Measurements from ENCODE around the gene MAGEH1. TPM values are rescaled to one million over a fixed set of nuclear protein-coding genes. Genes with fewer than 3 reads are reported as not detected.
"Not testable (repeated sequence)": the region's sequence is repeated elsewhere in the genome, so short reads cannot be mapped to it uniquely, and the experiment has no call there.

Gene MAGEH1
- polyA plus RNA-seq, 3 donors = 2.7 to 9.8 (median 7.8) TPM

GRCh38 chrX:55465791-55466190 is 13.9 kb downstream of the MAGEH1 start:
- H2AFZ ChIP-seq (ENCODE audit: insufficient read depth, low read depth, low read length, poor library complexity, severe bottlenecking); H3K9me3 ChIP-seq (replicated peaks in 1 of 2; ENCODE audit: control insufficient read depth in 1 of 2, insufficient read depth in 1 of 2, low read length in 2 of 2); H4K20me1 ChIP-seq (ENCODE audit: insufficient read depth, low read length); H3K27ac Mint-ChIP-seq; DNase-seq; H3K36me3 Mint-ChIP-seq; H3K9me3 Mint-ChIP-seq; H3K27me3 Mint-ChIP-seq (ENCODE audit: low read depth in 3 of 3); H3K27me3 ChIP-seq (ENCODE audit: control insufficient read depth in 2 of 2, insufficient read depth in 2 of 2, low read length in 2 of 2); H3K4me3 Mint-ChIP-seq; H3K4me1 Mint-ChIP-seq; H3K36me3 ChIP-seq (replicated peaks in 1 of 2; ENCODE audit: control insufficient read depth in 1 of 2, insufficient read depth in 2 of 2, low read length in 2 of 2); intact Hi-C loops (cut with micrococcal nuclease); H3K9ac ChIP-seq (ENCODE audit: insufficient read depth, low read length, poor library complexity, severe bottlenecking); H3K27ac ChIP-seq (ENCODE audit: low read depth in 1 of 2, low read length in 2 of 2); H3K79me2 ChIP-seq (ENCODE audit: insufficient read depth, low read length); H3K4me1 ChIP-seq (ENCODE audit: control insufficient read depth in 1 of 2, insufficient read depth in 2 of 2, low read length in 2 of 2); H3K4me3 ChIP-seq (replicated peaks in 1 of 3; ENCODE audit: low read depth in 2 of 3, low read length in 3 of 3); H3K4me2 ChIP-seq (replicated peaks; ENCODE audit: extremely low read depth, low read length, poor library complexity, severe bottlenecking): not testable (repeated sequence)
- no CpG with 5 or more reads among the region's 5 CpGs for WGBS (ENCODE audit: insufficient coverage)

GRCh38 chrX:55479956-55480355 is 28.0 kb downstream of the MAGEH1 start:
- H4K20me1 ChIP-seq (ENCODE audit: insufficient read depth, low read length); H3K4me2 ChIP-seq (replicated peaks; ENCODE audit: extremely low read depth, low read length, poor library complexity, severe bottlenecking); H2AFZ ChIP-seq (ENCODE audit: insufficient read depth, low read depth, low read length, poor library complexity, severe bottlenecking); H3K9ac ChIP-seq (ENCODE audit: insufficient read depth, low read length, poor library complexity, severe bottlenecking); H3K9me3 Mint-ChIP-seq; H3K27ac ChIP-seq (ENCODE audit: low read depth in 1 of 2, low read length in 2 of 2); H3K27me3 ChIP-seq (ENCODE audit: control insufficient read depth in 2 of 2, insufficient read depth in 2 of 2, low read length in 2 of 2); H3K36me3 ChIP-seq (replicated peaks in 1 of 2; ENCODE audit: control insufficient read depth in 1 of 2, insufficient read depth in 2 of 2, low read length in 2 of 2); H3K27ac Mint-ChIP-seq; H3K9me3 ChIP-seq (replicated peaks in 1 of 2; ENCODE audit: control insufficient read depth in 1 of 2, insufficient read depth in 1 of 2, low read length in 2 of 2); H3K4me1 Mint-ChIP-seq; intact Hi-C loops (cut with micrococcal nuclease); H3K36me3 Mint-ChIP-seq; DNase-seq; H3K4me3 ChIP-seq (replicated peaks in 1 of 3; ENCODE audit: low read depth in 2 of 3, low read length in 3 of 3); H3K79me2 ChIP-seq (ENCODE audit: insufficient read depth, low read length); H3K4me3 Mint-ChIP-seq; H3K27me3 Mint-ChIP-seq (ENCODE audit: low read depth in 3 of 3); H3K4me1 ChIP-seq (ENCODE audit: control insufficient read depth in 1 of 2, insufficient read depth in 2 of 2, low read length in 2 of 2): not testable (repeated sequence)
- WGBS (ENCODE audit: insufficient coverage) = no CpG with 5 or more reads among the region's 8 CpGs

- H4K20me1 ChIP-seq (ENCODE audit: insufficient read depth, low read length) = no peaks in the 10 kb centered on the region
- no peak for DNase-seq
- Mint-ChIP-seq H3K36me3 (no peaks in the 10 kb centered on the region), H3K27me3 (ENCODE audit: low read depth in 3 of 3) (peaks cover 0 to 5% (median 1%) of the 10 kb centered on the region in 3 donors), H3K9me3 (no peaks in the 10 kb centered on the region), H3K4me3 (no peak overlapping the region), H3K27ac (no peak overlapping the region), H3K4me1 (peaks cover 3% of the 10 kb centered on the region)
- H3K9me3 ChIP-seq (replicated peaks in 1 of 2; ENCODE audit: control insufficient read depth in 1 of 2, insufficient read depth in 1 of 2, low read length in 2 of 2) = no peaks in the 10 kb centered on the region
- H3K27me3 ChIP-seq (ENCODE audit: control insufficient read depth in 2 of 2, insufficient read depth in 2 of 2, low read length in 2 of 2) = no peaks in the 10 kb centered on the region
- H3K9ac ChIP-seq (ENCODE audit: insufficient read depth, low read length, poor library complexity, severe bottlenecking) = no peak overlapping the region
- H2AFZ ChIP-seq (ENCODE audit: insufficient read depth, low read depth, low read length, poor library complexity, severe bottlenecking) = no peak overlapping the region
- H3K4me3 ChIP-seq (replicated peaks in 1 of 3; ENCODE audit: low read depth in 2 of 3, low read length in 3 of 3) = no peak overlapping the region
- intact Hi-C loops (cut with micrococcal nuclease) = no loop called here
- H3K79me2 ChIP-seq (ENCODE audit: insufficient read depth, low read length) = no peaks in the 10 kb centered on the region
- no peaks in the 10 kb centered on the region for H3K4me1 ChIP-seq (ENCODE audit: control insufficient read depth in 1 of 2, insufficient read depth in 2 of 2, low read length in 2 of 2)
- H3K27ac ChIP-seq (ENCODE audit: low read depth in 1 of 2, low read length in 2 of 2) = no peak overlapping the region
- no peaks in the 10 kb centered on the region for H3K36me3 ChIP-seq (replicated peaks in 1 of 2; ENCODE audit: control insufficient read depth in 1 of 2, insufficient read depth in 2 of 2, low read length in 2 of 2)
- no peak for TF ChIP-seq CTCF (IDR thresholded peaks at IDR 0.05)
- H3K4me2 ChIP-seq (replicated peaks; ENCODE audit: extremely low read depth, low read length, poor library complexity, severe bottlenecking) = no peak overlapping the region
- WGBS (ENCODE audit: insufficient coverage) = no CpG with 5 or more reads among the region's 3 CpGs
Observed at GRCh38 chrX:55480390-55481062, 28.6 kb downstream of the MAGEH1 start.
